GM23248 (cell line): ENCODE measurements around the gene NAV2. TPM values are rescaled to one million over a fixed set of nuclear protein-coding genes. Genes with fewer than 3 reads are reported as not detected.
A peak's percentile ranks its signal among the peaks of the same experiment; 100 is the strongest.

Source experiments
- DNase-seq: peaks from one replicate; pipeline ENCODE4 v3.0.0-alpha.2; 2015
- H2AFZ ChIP-seq: fragments of 200-600 bp; sonication (generic); 2 replicates; pipeline ENCODE4 v1.6.1; 2016; ENCODE audit warnings: antibody characterized with exemption
- H3F3A ChIP-seq: fragments of 200-600 bp; sonication (generic); 2 replicates; pipeline ENCODE4 v1.6.1; 2016; ENCODE audit warnings: mild to moderate bottlenecking, antibody characterized with exemption, mixed run types; ENCODE audit not compliant: insufficient read depth
- H3K27ac ChIP-seq: fragments of 200-600 bp; sonication (generic); 2 replicates; pipeline ENCODE4 v1.5.1; 2016; ENCODE audit warnings: mild to moderate bottlenecking
- H3K27me3 ChIP-seq: fragments of 200-600 bp; sonication (generic); replicated peaks from 2 replicates; pipeline ENCODE4 v1.6.1; 2016; ENCODE audit warnings: mild to moderate bottlenecking; ENCODE audit not compliant: insufficient read depth
- H3K36me3 ChIP-seq: fragments of 200-600 bp; sonication (generic); 2 replicates; pipeline ENCODE4 v1.6.1; 2016; ENCODE audit warnings: low read depth, mild to moderate bottlenecking
- H3K4me1 ChIP-seq: fragments of 200-600 bp; sonication (generic); 2 replicates; pipeline ENCODE4 v1.6.1; 2016; ENCODE audit warnings: mild to moderate bottlenecking; ENCODE audit not compliant: insufficient read depth
- H3K4me2 ChIP-seq: fragments of 200-600 bp; sonication (generic); one replicate; pipeline ENCODE4 v1.6.1; 2016; ENCODE audit warnings: mild to moderate bottlenecking; ENCODE audit not compliant: unreplicated experiment
- H3K4me3 ChIP-seq: fragments of 200-600 bp; sonication (generic); 2 replicates; pipeline ENCODE4 v1.5.1; 2016; ENCODE audit warnings: mild to moderate bottlenecking
- H3K79me2 ChIP-seq: fragments of 200-600 bp; sonication (generic); 2 replicates; pipeline ENCODE4 v1.6.1; 2016; ENCODE audit warnings: mild to moderate bottlenecking; ENCODE audit not compliant: insufficient read depth
- H3K9ac ChIP-seq: fragments of 200-600 bp; sonication (generic); 2 replicates; pipeline ENCODE4 v1.6.1; 2016; ENCODE audit warnings: mild to moderate bottlenecking
- H3K9me2 ChIP-seq: fragments of 200-600 bp; sonication (generic); 2 replicates; pipeline ENCODE4 v1.6.1; 2016; ENCODE audit warnings: mixed run types, mild to moderate bottlenecking, moderate library complexity; ENCODE audit not compliant: insufficient read depth
- H3K9me3 ChIP-seq: fragments of 200-600 bp; sonication (generic); one replicate; pipeline ENCODE4 v1.6.1; 2017; ENCODE audit warnings: low read depth
- H4K20me1 ChIP-seq: fragments of 200-600 bp; sonication (generic); 2 replicates; pipeline ENCODE4 v1.6.0; 2016; ENCODE audit not compliant: insufficient read depth
- EZH2 ChIP-seq: fragments of 200-600 bp; sonication (generic); IDR thresholded peaks from 2 replicates; pipeline ENCODE4 v1.6.1; 2018; ENCODE audit warnings: antibody characterized with exemption, mild to moderate bottlenecking; ENCODE audit not compliant: insufficient read depth, poor library complexity, severe bottlenecking
- EZH2phosphoT487 ChIP-seq: fragments of 200-600 bp; sonication (generic); IDR thresholded peaks from 2 replicates; pipeline ENCODE4 v1.6.1; 2018; ENCODE audit warnings: antibody characterized with exemption, moderate library complexity, mild to moderate bottlenecking, low read depth; ENCODE audit not compliant: insufficient read depth
- WGBS, 2 experiments: methylation state at CpG; one replicate each; pipeline ENCODE4 v1.1.6; 2015 to 2017; ENCODE audit warnings: low lambda C conversion rate in 2 of 2, low coverage in 1 of 2; ENCODE audit errors: missing lambda C conversion rate in 2 of 2; 5-methylcytosine and 5-hydroxymethylcytosine counted together
- in situ Hi-C: fragments of 300-500 bp; cut with MboI; formaldehyde crosslinking; loops from 2 replicates; pipeline ENCODE4 v1.15.0; 2020
- polyA plus RNA-seq: library from polyadenylated mRNA; unstranded; fragments of >200 nt; fragmentation: Nextera tagmentation; extraction: Ambion mirVana; gene quantifications from 2 replicates; pipeline ENCODE4 v1.2.1, GENCODE V29; 2016
- total RNA-seq: library from RNA; depleted of rRNA; stranded (reverse); fragments of >200 nt; shearing (Covaris generic); gene quantifications from 2 replicates; pipeline ENCODE4 v1.2.3, GENCODE V29; 2014

Gene NAV2
- total and polyA plus RNA-seq, 2 experiments from 2014 or later = 5.7 to 11.9 TPM

- peaks cover 50% of the 10 kb centered on the region for H3K4me1 ChIP-seq
- in situ Hi-C loops = no loop called here
- no peaks in the 10 kb centered on the region for H3K27me3 ChIP-seq
- no peaks in the 10 kb centered on the region for H4K20me1 ChIP-seq
- H3K79me2 ChIP-seq = peaks cover 48% of the 10 kb centered on the region
- H3K4me3 ChIP-seq = no peak overlapping the region
- no peak overlapping the region for H2AFZ ChIP-seq
- no peaks in the 10 kb centered on the region for H3K36me3 ChIP-seq
- peak overlapping the region; percentile 4; the same call in 1 of the 2 replicates for H3K27ac ChIP-seq
- TF ChIP-seq EZH2phosphoT487 = no peak
- TF ChIP-seq EZH2 = no peak
- no peak overlapping the region for H3K4me2 ChIP-seq
- no peaks in the 10 kb centered on the region for H3K9me3 ChIP-seq
- H3F3A ChIP-seq = peaks cover 55% of the 10 kb centered on the region
- H3K9ac ChIP-seq = no peak overlapping the region
- no peaks in the 10 kb centered on the region for H3K9me2 ChIP-seq
- DNase-seq = peak; percentile 59
Measured at GRCh38 chr11:19985111-19985510, 272.5 kb downstream of the NAV2 start.

DNA sequence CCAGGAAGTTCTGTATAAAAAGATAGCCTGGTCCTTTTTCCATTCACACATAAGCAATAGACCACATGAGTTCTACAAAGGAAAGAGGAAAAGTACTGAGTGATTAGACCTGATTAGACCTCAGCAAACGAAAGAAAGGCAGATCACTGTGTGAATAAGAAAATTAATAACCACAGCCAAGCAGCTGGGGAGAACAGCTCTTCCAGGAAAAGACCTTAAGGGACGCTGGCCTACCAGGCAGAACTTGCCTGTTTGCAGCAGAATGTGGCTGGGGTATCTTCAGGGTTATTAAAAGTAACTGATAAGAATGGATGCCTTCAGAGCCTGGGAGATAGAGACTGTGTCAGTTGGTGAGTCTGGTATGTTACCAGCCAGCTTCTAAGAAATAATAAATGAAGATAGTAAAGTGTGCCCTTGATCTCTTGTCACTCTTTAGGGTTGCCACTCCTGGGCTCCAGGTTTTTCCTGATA is 274.7 kb downstream of the NAV2 start:
- no peaks in the 10 kb centered on the region for H4K20me1 ChIP-seq
- WGBS, 2 experiments = 67 to 68% methylated on average over 2 of the region's 2 CpGs
- no peak overlapping the region for H2AFZ ChIP-seq
- no peaks in the 10 kb centered on the region for H3K36me3 ChIP-seq
- peak overlapping the region; percentile 91 for H3K27ac ChIP-seq
- H3F3A ChIP-seq = peaks cover 38% of the 10 kb centered on the region
- H3K9me3 ChIP-seq = no peaks in the 10 kb centered on the region
- H3K9ac ChIP-seq = peak overlapping the region; percentile 77
- H3K4me2 ChIP-seq = peak overlapping the region; percentile 35
- H3K4me1 ChIP-seq = peaks cover 34% of the 10 kb centered on the region
- H3K79me2 ChIP-seq = peaks cover 25% of the 10 kb centered on the region
- H3K4me3 ChIP-seq = no peak overlapping the region
- in situ Hi-C loops = no loop called here
- TF ChIP-seq EZH2 (no peak), EZH2phosphoT487 (no peak)
- H3K27me3 ChIP-seq = no peaks in the 10 kb centered on the region
- no peak for DNase-seq
- no peaks in the 10 kb centered on the region for H3K9me2 ChIP-seq

DNA sequence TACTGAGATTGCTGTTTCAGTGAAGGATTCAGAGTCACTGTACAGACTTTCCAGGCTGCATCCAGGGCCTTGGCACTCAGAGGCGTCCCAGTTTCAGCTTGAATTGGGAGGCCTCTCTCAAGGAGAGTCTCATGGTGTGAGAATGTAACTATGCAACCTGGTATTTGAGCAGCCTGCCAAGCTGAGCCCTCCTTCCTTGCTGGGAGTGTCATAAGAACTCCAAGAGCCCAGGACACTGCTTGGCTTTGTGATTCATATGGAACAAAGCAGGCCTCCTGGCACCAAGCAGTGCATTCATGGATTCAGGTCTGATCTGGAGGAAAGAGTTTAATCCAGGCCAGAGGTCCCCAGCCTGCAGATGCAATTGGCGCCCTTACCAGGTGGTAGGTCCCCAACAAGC is 276.0 kb downstream of the NAV2 start:
- DNase-seq = peak; percentile 98
- Histone ChIP-seq H3K79me2 (peaks cover 25% of the 10 kb centered on the region), H3K27me3 (no peaks in the 10 kb centered on the region), H3K4me1 (peaks cover 31% of the 10 kb centered on the region), H2AFZ (no peak overlapping the region), H3K9ac (peak overlapping the region; percentile 77), H3K36me3 (no peaks in the 10 kb centered on the region; the same call in 1 of the 2 replicates), H3K27ac (peak overlapping the region; percentile 91), H3K9me3 (no peaks in the 10 kb centered on the region), H3F3A (peaks cover 38% of the 10 kb centered on the region), H3K4me2 (no peak overlapping the region), H3K9me2 (no peaks in the 10 kb centered on the region), H4K20me1 (no peaks in the 10 kb centered on the region), H3K4me3 (no peak overlapping the region)
- 13 to 15% methylated on average over 2 of the region's 2 CpGs for WGBS, 2 experiments
- in situ Hi-C loops = no loop called here
- no peak for TF ChIP-seq EZH2
- no peak for TF ChIP-seq EZH2phosphoT487

GRCh38 chr11:19989191-19989590 is 276.6 kb downstream of the NAV2 start:
- Histone ChIP-seq H3K79me2 (peaks cover 19% of the 10 kb centered on the region), H3K4me2 (no peak overlapping the region), H3K9me2 (no peaks in the 10 kb centered on the region), H3F3A (peaks cover 38% of the 10 kb centered on the region), H3K9ac (peak overlapping the region; percentile 77), H3K27me3 (no peaks in the 10 kb centered on the region), H3K36me3 (no peaks in the 10 kb centered on the region; the same call in 1 of the 2 replicates), H2AFZ (no peak overlapping the region), H3K4me1 (peaks cover 31% of the 10 kb centered on the region), H4K20me1 (no peaks in the 10 kb centered on the region), H3K27ac (peak overlapping the region; percentile 91), H3K9me3 (no peaks in the 10 kb centered on the region), H3K4me3 (no peak overlapping the region)
- TF ChIP-seq EZH2 = no peak
- no peak for TF ChIP-seq EZH2phosphoT487
- no peak for DNase-seq
- in situ Hi-C loops = no loop called here
- WGBS, 2 experiments = 91 to 94% methylated on average over 2 of the region's 2 CpGs

DNA sequence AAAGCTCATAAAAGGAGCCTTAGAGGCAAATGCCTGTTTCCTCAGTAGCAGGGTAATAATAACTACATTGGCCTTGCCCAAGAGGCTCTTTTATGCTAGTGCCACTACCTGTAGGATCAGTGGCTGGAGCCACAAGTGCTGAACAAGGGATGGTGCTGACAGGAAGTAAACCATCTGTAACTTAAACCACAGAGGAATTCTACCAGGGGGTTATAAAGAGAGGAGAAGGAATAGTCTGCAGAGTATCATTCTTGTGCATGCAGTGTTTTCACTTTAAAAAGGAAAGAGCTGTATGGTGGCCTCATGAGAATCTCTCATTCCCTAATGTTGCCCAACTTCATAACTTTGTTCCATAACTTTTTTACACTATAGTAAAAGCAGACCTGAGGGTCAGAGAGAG is 279.5 kb downstream of the NAV2 start:
- H3K4me1 ChIP-seq = peaks cover 38% of the 10 kb centered on the region
- in situ Hi-C loops = no loop called here
- TF ChIP-seq EZH2 (no peak), EZH2phosphoT487 (no peak)
- H2AFZ ChIP-seq = no peak overlapping the region
- H3K36me3 ChIP-seq = no peaks in the 10 kb centered on the region; the same call in 1 of the 2 replicates
- H3F3A ChIP-seq = peaks cover 38% of the 10 kb centered on the region
- no peak overlapping the region for H3K4me3 ChIP-seq
- no peak for DNase-seq
- no peaks in the 10 kb centered on the region for H3K27me3 ChIP-seq
- no peaks in the 10 kb centered on the region for H3K9me3 ChIP-seq
- no peaks in the 10 kb centered on the region for H4K20me1 ChIP-seq
- H3K4me2 ChIP-seq = no peak overlapping the region
- H3K27ac ChIP-seq = no peak overlapping the region
- H3K9me2 ChIP-seq = no peaks in the 10 kb centered on the region
- H3K9ac ChIP-seq = no peak overlapping the region
- H3K79me2 ChIP-seq = peaks cover 27% of the 10 kb centered on the region
